ENCODE results near the gene HS3ST3A1.

- TF ChIP-seq POLR2A (IDR thresholded peaks at IDR 0.05; ENCODE audit: low read depth, low read length) (no peak), POLR2AphosphoS5 (IDR thresholded peaks at IDR 0.05; ENCODE audit: low read depth, low read length) (no peak), TAF1 (IDR thresholded peaks at IDR 0.05; ENCODE audit: low read depth, low read length) (no peak), PAX5 (IDR thresholded peaks at IDR 0.05; ENCODE audit: insufficient read depth, low read length, severe bottlenecking) (no peak)
Observed at GRCh38 chr17:13635951-13636350, 34.2 kb upstream of the HS3ST3A1 start.

All from GM12891 (cell line).